ENCODE results near the gene CHI3L2.

CHI3L2 gene

GRCh38 chr1:111279144-111279543, 51.6 kb downstream of the CHI3L2 start:
- TF ChIP-seq REST (IDR thresholded peaks at IDR 0.05; ENCODE audit: insufficient read depth in 1 of 2, low read depth in 2 of 2, low read length in 2 of 2), result no peak
- TF ChIP-seq POLR2AphosphoS5 (IDR thresholded peaks at IDR 0.05; ENCODE audit: low read depth, low read length), result no peak
- no peak for TF ChIP-seq TAF1 (IDR thresholded peaks at IDR 0.05; ENCODE audit: borderline replicate concordance, insufficient read depth, low read length)
- TF ChIP-seq FOXP2 (optimal IDR thresholded peaks at IDR 0.05; ENCODE audit: borderline replicate concordance, extremely low read depth, extremely low read length, insufficient read depth), result no peak
- TF ChIP-seq SIN3A (IDR thresholded peaks at IDR 0.05; ENCODE audit: borderline replicate concordance, insufficient read depth, low read length), result no peak

- no peak for TF ChIP-seq REST (IDR thresholded peaks at IDR 0.05; ENCODE audit: insufficient read depth in 1 of 2, low read depth in 2 of 2, low read length in 2 of 2)
- TF ChIP-seq POLR2AphosphoS5 (IDR thresholded peaks at IDR 0.05; ENCODE audit: low read depth, low read length), result no peak
- no peak for TF ChIP-seq SIN3A (IDR thresholded peaks at IDR 0.05; ENCODE audit: borderline replicate concordance, insufficient read depth, low read length)
- no peak for TF ChIP-seq FOXP2 (optimal IDR thresholded peaks at IDR 0.05; ENCODE audit: borderline replicate concordance, extremely low read depth, extremely low read length, insufficient read depth)
- no peak for TF ChIP-seq TAF1 (IDR thresholded peaks at IDR 0.05; ENCODE audit: borderline replicate concordance, insufficient read depth, low read length)
Measured at GRCh38 chr1:111280267-111280666, 52.8 kb downstream of the CHI3L2 start.

- TF ChIP-seq POLR2AphosphoS5 (IDR thresholded peaks at IDR 0.05; ENCODE audit: low read depth, low read length), result no peak
- no peak for TF ChIP-seq SIN3A (IDR thresholded peaks at IDR 0.05; ENCODE audit: borderline replicate concordance, insufficient read depth, low read length)
Measured at GRCh38 chr1:111281411-111281810, 53.9 kb downstream of the CHI3L2 start.

GRCh38 chr1:111283838-111284237, 56.3 kb downstream of the CHI3L2 start:
- TF ChIP-seq SIN3A (IDR thresholded peaks at IDR 0.05; ENCODE audit: borderline replicate concordance, insufficient read depth, low read length) (no peak), TAF1 (IDR thresholded peaks at IDR 0.05; ENCODE audit: borderline replicate concordance, insufficient read depth, low read length) (no peak), FOXP2 (optimal IDR thresholded peaks at IDR 0.05; ENCODE audit: borderline replicate concordance, extremely low read depth, extremely low read length, insufficient read depth) (no peak), POLR2AphosphoS5 (IDR thresholded peaks at IDR 0.05; ENCODE audit: low read depth, low read length) (no peak), REST (IDR thresholded peaks at IDR 0.05; ENCODE audit: insufficient read depth in 1 of 2, low read depth in 2 of 2, low read length in 2 of 2) (no peak)

- TF ChIP-seq REST (IDR thresholded peaks at IDR 0.05; ENCODE audit: insufficient read depth in 1 of 2, low read depth in 2 of 2, low read length in 2 of 2) (no peak), SIN3A (IDR thresholded peaks at IDR 0.05; ENCODE audit: borderline replicate concordance, insufficient read depth, low read length) (no peak), POLR2AphosphoS5 (IDR thresholded peaks at IDR 0.05; ENCODE audit: low read depth, low read length) (no peak), TAF1 (IDR thresholded peaks at IDR 0.05; ENCODE audit: borderline replicate concordance, insufficient read depth, low read length) (no peak), FOXP2 (optimal IDR thresholded peaks at IDR 0.05; ENCODE audit: borderline replicate concordance, extremely low read depth, extremely low read length, insufficient read depth) (no peak)
Measured at GRCh38 chr1:111285879-111286278, 58.4 kb downstream of the CHI3L2 start.
